PC-3 (cell line): Measurements from ENCODE around the gene MAP2K7. TPM values are rescaled to one million over a fixed set of nuclear protein-coding genes. Genes with fewer than 3 reads are reported as not detected.

Experiments used
- ATAC-seq: fragments of 200-7000 bp; cut with Tn5 transposase; 2 replicates; pipeline ENCODE4 v1.9.1; 2020; ENCODE audit warnings: mild to moderate bottlenecking, moderate library complexity
- BruUV-seq: library from RNA; stranded (reverse); fragments of 400-500 nt; replicated peaks from 2 replicates; lab custom pipeline; 2021; lab: Mats Ljungman, UMichigan
- CTCF ChIA-PET: fragments of 300-600 bp; sonication (Branson Sonifier 250); formaldehyde crosslinking; loops from one replicate; lab custom pipeline; 2022; ENCODE audit warnings: antibody characterized with exemption; lab: Charles Lee
- POLR2A ChIA-PET: fragments of 300-600 bp; sonication (Branson Sonifier 250); formaldehyde crosslinking; loops from one replicate; lab custom pipeline; 2022; ENCODE audit warnings: antibody characterized with exemption; ENCODE audit not compliant: unreplicated experiment; lab: Charles Lee
- DNase-seq: peaks from one replicate; pipeline ENCODE4 v3.0.0-alpha.2; 2015
- H2AFZ ChIP-seq: fragments of 300-600 bp; sonication (generic); 2 replicates; pipeline ENCODE4 v1.6.0; 2016; ENCODE audit warnings: antibody characterized with exemption, low read length
- H3F3A ChIP-seq: fragments of 300-600 bp; sonication (generic); one replicate; pipeline ENCODE4 v1.6.0; 2017; ENCODE audit warnings: antibody characterized with exemption, low read length, control low read depth, mild to moderate bottlenecking; ENCODE audit not compliant: unreplicated experiment
- H3K27ac ChIP-seq: fragments of 300-600 bp; sonication (generic); 2 replicates; pipeline ENCODE4 v1.5.1; 2016; ENCODE audit warnings: mild to moderate bottlenecking, low read length
- H3K27me3 ChIP-seq: fragments of 300-600 bp; sonication (generic); 2 replicates; pipeline ENCODE4 v1.6.1; 2016; ENCODE audit warnings: low read length, mixed read lengths
- H3K36me3 ChIP-seq: fragments of 300-600 bp; sonication (generic); 2 replicates; pipeline ENCODE4 v1.6.1; 2016; ENCODE audit warnings: low read depth, mixed run types, low read length, mixed read lengths
- H3K4me1 ChIP-seq: fragments of 300-600 bp; sonication (generic); 2 replicates; pipeline ENCODE4 v1.5.1; 2016; ENCODE audit warnings: low read length; ENCODE audit not compliant: insufficient read depth
- H3K4me2 ChIP-seq: fragments of 300-600 bp; sonication (generic); 2 replicates; pipeline ENCODE4 v1.6.0; 2016; ENCODE audit warnings: low read length
- H3K4me3 ChIP-seq: fragments of 300-600 bp; sonication (generic); 2 replicates; pipeline ENCODE4 v1.5.1; 2016; ENCODE audit warnings: mild to moderate bottlenecking, low read length, mixed read lengths
- H3K79me2 ChIP-seq: fragments of 300-600 bp; sonication (generic); 2 replicates; pipeline ENCODE4 v1.6.1; 2017; ENCODE audit warnings: low read length, mixed read lengths
- H3K9ac ChIP-seq: fragments of 300-600 bp; sonication (generic); 2 replicates; pipeline ENCODE4 v1.6.0; 2016; ENCODE audit warnings: mild to moderate bottlenecking, low read length
- H3K9me2 ChIP-seq: fragments of 300-600 bp; sonication (generic); replicated peaks from 2 replicates; pipeline ENCODE4 v1.6.1; 2016; ENCODE audit warnings: mixed run types, low read length, mixed read lengths
- H3K9me3 ChIP-seq: fragments of 300-600 bp; sonication (generic); 2 replicates; pipeline ENCODE4 v1.6.1; 2016; ENCODE audit warnings: low read length, mixed read lengths
- H4K20me1 ChIP-seq: fragments of 300-600 bp; sonication (generic); 2 replicates; pipeline ENCODE4 v1.6.1; 2016; ENCODE audit warnings: low read length, mixed read lengths
- EZH2 ChIP-seq: fragments of 300-600 bp; sonication (generic); IDR thresholded peaks from one replicate; pipeline ENCODE4 v1.6.1; 2017; ENCODE audit warnings: antibody characterized with exemption, mild to moderate bottlenecking, low read length; ENCODE audit not compliant: unreplicated experiment
- EZH2phosphoT487 ChIP-seq: fragments of 300-600 bp; sonication (generic); IDR thresholded peaks from 2 replicates; pipeline ENCODE4 v1.6.1; 2018; ENCODE audit warnings: mild to moderate bottlenecking, antibody characterized with exemption, low read length, borderline replicate concordance
- intact Hi-C: fragments of 100-400 bp; cut with micrococcal nuclease; formaldehyde crosslinking; loops from 2 replicates; pipeline ENCODE4 v1.9.0; 2023
- total RNA-seq: library from RNA; depleted of rRNA; stranded (reverse); fragments of >200 nt; gene quantifications from 2 replicates; pipeline ENCODE4 v1.2.3, GENCODE V29; 2014
- TF ChIP-seq, protein P1 (sequence below): fragments of 300-600 bp; sonication (generic); conservative IDR thresholded peaks from 2 replicates; pipeline ENCODE4 v1.5.1; 2017; ENCODE audit warnings: antibody characterized with exemption, low read depth, mild to moderate bottlenecking, low read length

MAP2K7 gene
- total RNA-seq, 1 experiment from 2014 or later: 39.3 TPM

DNA sequence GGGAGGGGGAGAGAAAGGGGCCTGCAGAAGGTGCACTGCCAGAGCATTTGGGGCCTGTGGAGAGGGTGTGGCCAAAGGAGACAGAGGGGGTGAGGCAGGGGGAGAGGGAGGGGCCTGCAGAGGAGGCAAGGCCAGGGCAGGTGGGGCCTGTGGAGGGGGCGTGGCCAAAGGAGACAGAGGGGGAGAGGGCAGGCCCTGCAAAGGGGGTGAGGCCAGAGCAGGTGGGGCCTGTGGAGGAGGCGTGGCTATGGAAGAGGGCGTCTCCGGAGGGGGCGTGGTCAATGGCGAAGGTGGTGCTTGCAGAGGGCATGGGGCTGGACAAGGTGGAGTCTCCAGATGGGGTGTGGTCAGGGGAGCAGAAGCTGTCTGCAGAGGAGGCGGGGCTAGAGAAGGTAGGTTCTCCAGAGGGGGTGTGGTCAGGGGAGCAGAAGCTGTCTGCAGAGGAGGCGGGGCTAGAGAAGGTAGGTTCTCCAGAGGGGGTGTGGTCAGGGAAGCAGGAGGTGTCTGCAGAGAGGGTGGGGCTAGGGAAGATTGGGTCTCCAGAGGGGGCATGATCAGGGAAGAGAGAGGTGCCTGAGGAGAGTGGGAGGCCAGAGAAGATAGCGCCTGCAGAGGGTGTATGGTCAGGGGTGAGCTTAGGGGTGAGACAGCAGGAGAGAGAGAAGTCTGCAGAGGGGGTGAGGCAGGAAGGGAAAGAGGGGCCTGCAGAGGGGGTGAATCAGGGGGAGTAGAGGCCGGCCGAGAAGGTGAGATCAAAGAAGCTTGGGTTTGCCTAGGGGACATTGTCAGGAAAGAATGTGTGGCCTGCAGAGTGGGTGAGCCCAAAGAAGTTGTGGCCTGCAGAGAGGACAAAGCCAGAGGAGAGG is 32.9 kb upstream of the MAP2K7 start:
- TF ChIP-seq EZH2phosphoT487: no peak
- TF ChIP-seq, protein P1, sequence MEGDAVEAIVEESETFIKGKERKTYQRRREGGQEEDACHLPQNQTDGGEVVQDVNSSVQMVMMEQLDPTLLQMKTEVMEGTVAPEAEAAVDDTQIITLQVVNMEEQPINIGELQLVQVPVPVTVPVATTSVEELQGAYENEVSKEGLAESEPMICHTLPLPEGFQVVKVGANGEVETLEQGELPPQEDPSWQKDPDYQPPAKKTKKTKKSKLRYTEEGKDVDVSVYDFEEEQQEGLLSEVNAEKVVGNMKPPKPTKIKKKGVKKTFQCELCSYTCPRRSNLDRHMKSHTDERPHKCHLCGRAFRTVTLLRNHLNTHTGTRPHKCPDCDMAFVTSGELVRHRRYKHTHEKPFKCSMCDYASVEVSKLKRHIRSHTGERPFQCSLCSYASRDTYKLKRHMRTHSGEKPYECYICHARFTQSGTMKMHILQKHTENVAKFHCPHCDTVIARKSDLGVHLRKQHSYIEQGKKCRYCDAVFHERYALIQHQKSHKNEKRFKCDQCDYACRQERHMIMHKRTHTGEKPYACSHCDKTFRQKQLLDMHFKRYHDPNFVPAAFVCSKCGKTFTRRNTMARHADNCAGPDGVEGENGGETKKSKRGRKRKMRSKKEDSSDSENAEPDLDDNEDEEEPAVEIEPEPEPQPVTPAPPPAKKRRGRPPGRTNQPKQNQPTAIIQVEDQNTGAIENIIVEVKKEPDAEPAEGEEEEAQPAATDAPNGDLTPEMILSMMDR: no peak
- TF ChIP-seq EZH2: no peak
- TSS peak; percentile 22 for BruUV-seq
- ATAC-seq: peak; percentile 4
- Histone ChIP-seq H3K4me3 (peak overlapping the region; percentile 31; the same call in 1 of the 2 replicates), H3K79me2 (no peaks in the 10 kb centered on the region), H3K9ac (no peak overlapping the region), H3K36me3 (no peaks in the 10 kb centered on the region), H3F3A (peaks cover 10% of the 10 kb centered on the region), H3K27ac (peak overlapping the region; percentile 16), H3K9me2 (no peaks in the 10 kb centered on the region), H3K27me3 (no peaks in the 10 kb centered on the region), H3K4me2 (peak overlapping the region; percentile 70), H2AFZ (peak overlapping the region; percentile 65; the same call in 1 of the 2 replicates), H3K4me1 (peaks cover 24% of the 10 kb centered on the region), H4K20me1 (no peaks in the 10 kb centered on the region), H3K9me3 (no peaks in the 10 kb centered on the region)
- CTCF ChIA-PET: no interaction called here
- intact Hi-C loops: no loop called here
- DNase-seq: peak; percentile 97
- POLR2A ChIA-PET: no interaction called here

DNA sequence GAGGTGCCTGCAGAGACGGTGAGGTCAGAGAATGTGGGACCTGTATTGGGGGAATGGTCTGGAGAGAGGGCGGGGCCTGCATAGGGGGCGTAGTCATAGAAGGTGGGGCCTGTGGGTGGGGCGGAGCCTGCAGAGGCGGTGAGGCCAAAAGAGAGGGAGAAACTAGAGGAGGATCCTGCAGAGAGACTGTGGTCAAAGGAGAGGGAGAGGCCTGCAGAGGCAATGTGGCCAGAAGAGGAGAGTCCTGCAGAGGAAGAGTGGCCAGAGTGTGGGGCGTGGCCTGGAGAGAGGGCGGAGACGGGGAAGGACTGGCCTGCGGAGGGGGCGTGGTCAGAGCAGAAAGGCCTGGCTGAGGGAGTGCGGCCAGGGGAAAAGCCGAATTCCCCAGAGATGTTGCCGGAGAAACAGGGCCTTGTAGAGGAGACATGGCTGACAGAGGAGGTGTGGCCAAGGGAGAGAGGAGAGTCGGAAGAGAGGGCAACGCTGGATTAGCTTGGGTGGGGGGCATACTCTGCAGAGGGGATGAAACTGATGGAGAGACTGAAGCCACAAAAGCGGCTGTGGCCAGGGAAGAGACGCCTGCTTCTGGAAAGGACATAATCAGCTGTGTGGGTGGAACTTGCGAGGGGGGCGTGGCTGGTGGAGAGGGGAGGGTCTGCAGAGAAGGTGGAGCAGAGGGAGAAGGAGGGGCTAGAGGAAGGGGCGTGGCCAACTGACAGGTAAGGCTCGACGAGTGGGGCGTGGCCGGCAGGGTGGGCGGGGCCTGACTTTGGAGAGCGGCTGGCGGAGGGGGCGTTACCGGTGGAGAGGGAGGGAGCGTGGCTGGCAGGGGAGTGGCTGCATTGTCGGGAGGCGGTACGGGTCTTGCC is 32.0 kb upstream of the MAP2K7 start:
- ATAC-seq: peak; percentile 17
- Histone ChIP-seq H3K4me2 (peak overlapping the region; percentile 70), H3K4me3 (peak overlapping the region; percentile 44; the same call in 1 of the 2 replicates), H4K20me1 (no peaks in the 10 kb centered on the region), H3K9me2 (no peaks in the 10 kb centered on the region), H2AFZ (peak overlapping the region; percentile 65), H3K36me3 (no peaks in the 10 kb centered on the region), H3K27me3 (no peaks in the 10 kb centered on the region), H3K27ac (peak overlapping the region; percentile 31), H3K9ac (no peak overlapping the region), H3K4me1 (peaks cover 24% of the 10 kb centered on the region), H3K9me3 (no peaks in the 10 kb centered on the region), H3K79me2 (no peaks in the 10 kb centered on the region), H3F3A (peaks cover 10% of the 10 kb centered on the region)
- CTCF ChIA-PET: no interaction called here
- intact Hi-C loops: loop anchor here (1.0 kb wide), 1 partner anchor 32 kb away; the partner anchor contains the start of gene MAP2K7
- TF ChIP-seq, protein P1: no peak
- TF ChIP-seq EZH2phosphoT487 (no peak), EZH2 (no peak)
- DNase-seq: peak; percentile 98
- no TSS peak for BruUV-seq
- POLR2A ChIA-PET: interaction anchor here (0.6 kb wide), 1 partner anchor 30 kb away, joined by 16 read pairs; no protein-coding TSS in a partner anchor
